HL-60 (cell line): ENCODE data around the gene MOCOS.

Experiments
- DNase-seq, 2 experiments: peaks; one replicate each; pipeline ENCODE4 v3.0.0-alpha.2; 2010 to 2020; ENCODE audit warnings: low read depth in 1 of 2, low spot score in 1 of 2
- H3K27ac ChIP-seq: fragments of 250-450 bp; sonication (Bioruptor Pico); replicated peaks from 2 replicates; pipeline ENCODE4 v1.5.1; 2020; ENCODE audit warnings: mild to moderate bottlenecking, moderate library complexity
- H3K27me3 ChIP-seq: fragments of 250-450 bp; sonication (Bioruptor Pico); 2 replicates; pipeline ENCODE4 v1.5.1; 2021; ENCODE audit warnings: mild to moderate bottlenecking, moderate library complexity; ENCODE audit not compliant: insufficient read depth, poor library complexity, severe bottlenecking
- H3K4me3 ChIP-seq: replicated peaks from 2 replicates; pipeline ENCODE4 v1.5.1; 2011; ENCODE audit warnings: mild to moderate bottlenecking, control low read depth, low read length; ENCODE audit not compliant: insufficient read depth
- CTCF ChIP-seq: IDR thresholded peaks from one replicate; pipeline ENCODE4 v1.5.1; 2011; ENCODE audit warnings: low read length, control low read depth, inconsistent platforms; ENCODE audit not compliant: insufficient read depth
- GABPA ChIP-seq: IDR thresholded peaks from 2 replicates; pipeline ENCODE4 v1.6.1; 2012; ENCODE audit warnings: low read depth
- POLR2AphosphoS5 ChIP-seq: IDR thresholded peaks from 2 replicates; pipeline ENCODE4 v1.6.1; 2012; ENCODE audit warnings: low read depth
- REST ChIP-seq: IDR thresholded peaks from 2 replicates; pipeline ENCODE4 v1.6.1; 2012; ENCODE audit warnings: low read depth; ENCODE audit not compliant: insufficient replicate concordance
- SPI1 ChIP-seq: IDR thresholded peaks from 2 replicates; pipeline ENCODE4 v1.6.1; 2012; ENCODE audit warnings: low read depth, mild to moderate bottlenecking, borderline replicate concordance

The MOCOS gene

GRCh38 chr18:36316246-36316645 is 128.9 kb downstream of the MOCOS start:
- no peak overlapping the region for H3K27ac ChIP-seq
- no peak overlapping the region for H3K4me3 ChIP-seq
- TF ChIP-seq CTCF (no peak), POLR2AphosphoS5 (no peak), SPI1 (no peak), GABPA (no peak), REST (no peak)
- no peaks in the 10 kb centered on the region for H3K27me3 ChIP-seq
- no peak for DNase-seq
